KMS-11 (cell line): ENCODE results near the gene TTYH1.

Experiments used
- H2AFZ ChIP-seq: fragments of 200-600 bp; sonication (generic); 2 replicates; pipeline ENCODE4 v1.6.1; 2016; ENCODE audit warnings: antibody characterized with exemption, mixed run types, low read depth
- H3K27ac ChIP-seq: fragments of 200-600 bp; sonication (generic); 2 replicates; pipeline ENCODE4 v1.6.1; 2016; ENCODE audit warnings: mild to moderate bottlenecking, mixed run types
- H3K27me3 ChIP-seq: fragments of 200-600 bp; sonication (generic); 2 replicates; pipeline ENCODE4 v1.6.1; 2017; ENCODE audit warnings: mild to moderate bottlenecking, low read depth, mixed run types, moderate library complexity; ENCODE audit not compliant: insufficient read depth
- H3K36me3 ChIP-seq: fragments of 200-600 bp; sonication (generic); 2 replicates; pipeline ENCODE4 v1.6.1; 2017; ENCODE audit warnings: mild to moderate bottlenecking, mixed run types; ENCODE audit not compliant: insufficient read depth
- H3K4me1 ChIP-seq: fragments of 200-600 bp; sonication (generic); 2 replicates; pipeline ENCODE4 v1.6.1; 2016; ENCODE audit warnings: mild to moderate bottlenecking, low read depth, mixed run types; ENCODE audit not compliant: poor library complexity, severe bottlenecking
- H3K4me2 ChIP-seq: fragments of 200-600 bp; sonication (generic); 2 replicates; pipeline ENCODE4 v1.7.0; 2016; ENCODE audit warnings: mild to moderate bottlenecking, mixed run types
- H3K4me3 ChIP-seq: fragments of 200-600 bp; sonication (generic); IDR thresholded peaks from 2 replicates; pipeline ENCODE4 v1.6.1; 2017; ENCODE audit warnings: low read depth, low read length, mixed read lengths; ENCODE audit not compliant: insufficient read depth
- H3K79me2 ChIP-seq: fragments of 200-600 bp; sonication (generic); 2 replicates; pipeline ENCODE4 v1.6.1; 2016; ENCODE audit warnings: low read depth, mixed run types; ENCODE audit not compliant: insufficient read depth
- H3K9ac ChIP-seq: fragments of 200-600 bp; sonication (generic); 2 replicates; pipeline ENCODE4 v1.6.1; 2016; ENCODE audit warnings: mild to moderate bottlenecking, mixed run types
- H4K20me1 ChIP-seq: fragments of 200-600 bp; sonication (generic); 2 replicates; pipeline ENCODE4 v1.6.1; 2016; ENCODE audit warnings: mild to moderate bottlenecking, mixed run types; ENCODE audit not compliant: insufficient read depth
- CTCF ChIP-seq: fragments of 200-600 bp; sonication (generic); conservative IDR thresholded peaks from 2 replicates; pipeline ENCODE4 v1.6.1; 2017; ENCODE audit warnings: low read depth, mild to moderate bottlenecking, antibody characterized with exemption, low read length, moderate library complexity, mixed read lengths

Gene TTYH1

GRCh38 chr19:54418030-54418929 lies 3.0 kb downstream of the TTYH1 start:
- H3K79me2 ChIP-seq = no peaks in the 10 kb centered on the region
- no peaks in the 10 kb centered on the region for H3K4me1 ChIP-seq
- no peak overlapping the region for H3K27ac ChIP-seq
- peaks cover 14% of the 10 kb centered on the region for H3K27me3 ChIP-seq
- no peak overlapping the region for H3K4me3 ChIP-seq
- no peak overlapping the region for H3K4me2 ChIP-seq
- H2AFZ ChIP-seq = no peak overlapping the region
- no peaks in the 10 kb centered on the region for H4K20me1 ChIP-seq
- H3K36me3 ChIP-seq = no peaks in the 10 kb centered on the region
- H3K9ac ChIP-seq = no peak overlapping the region
- TF ChIP-seq CTCF = no peak

GRCh38 chr19:54418930-54419800 lies 3.9 kb downstream of the TTYH1 start:
- Histone ChIP-seq H3K4me1 (no peaks in the 10 kb centered on the region), H3K79me2 (no peaks in the 10 kb centered on the region), H3K9ac (no peak overlapping the region), H3K4me2 (no peak overlapping the region), H3K4me3 (no peak overlapping the region), H3K27me3 (peaks cover 20% of the 10 kb centered on the region), H2AFZ (no peak overlapping the region), H3K27ac (no peak overlapping the region), H4K20me1 (no peaks in the 10 kb centered on the region), H3K36me3 (no peaks in the 10 kb centered on the region)
- TF ChIP-seq CTCF = no peak

- H3K79me2 ChIP-seq = no peaks in the 10 kb centered on the region
- no peaks in the 10 kb centered on the region for H3K36me3 ChIP-seq
- TF ChIP-seq CTCF = no peak
- H3K4me3 ChIP-seq = no peak overlapping the region
- no peak overlapping the region for H2AFZ ChIP-seq
- peaks cover 29% of the 10 kb centered on the region for H3K27me3 ChIP-seq
- no peaks in the 10 kb centered on the region for H4K20me1 ChIP-seq
- H3K4me1 ChIP-seq = no peaks in the 10 kb centered on the region
- H3K4me2 ChIP-seq = no peak overlapping the region
- H3K27ac ChIP-seq = no peak overlapping the region
- H3K9ac ChIP-seq = no peak overlapping the region
Measured at GRCh38 chr19:54420068-54420382, 4.8 kb downstream of the TTYH1 start.

- no peaks in the 10 kb centered on the region for H3K4me1 ChIP-seq
- H3K27ac ChIP-seq = no peak overlapping the region
- H3K9ac ChIP-seq = no peak overlapping the region
- H3K79me2 ChIP-seq = no peaks in the 10 kb centered on the region
- TF ChIP-seq CTCF = no peak
- H3K4me2 ChIP-seq = no peak overlapping the region
- peaks cover 32% of the 10 kb centered on the region for H3K27me3 ChIP-seq
- H4K20me1 ChIP-seq = no peaks in the 10 kb centered on the region
- H2AFZ ChIP-seq = no peak overlapping the region
- no peak overlapping the region for H3K4me3 ChIP-seq
- H3K36me3 ChIP-seq = no peaks in the 10 kb centered on the region
Measured at GRCh38 chr19:54420383-54421168, 5.3 kb downstream of the TTYH1 start.
